Measurements from ENCODE around the gene NFIX.

NFIX gene

DNA sequence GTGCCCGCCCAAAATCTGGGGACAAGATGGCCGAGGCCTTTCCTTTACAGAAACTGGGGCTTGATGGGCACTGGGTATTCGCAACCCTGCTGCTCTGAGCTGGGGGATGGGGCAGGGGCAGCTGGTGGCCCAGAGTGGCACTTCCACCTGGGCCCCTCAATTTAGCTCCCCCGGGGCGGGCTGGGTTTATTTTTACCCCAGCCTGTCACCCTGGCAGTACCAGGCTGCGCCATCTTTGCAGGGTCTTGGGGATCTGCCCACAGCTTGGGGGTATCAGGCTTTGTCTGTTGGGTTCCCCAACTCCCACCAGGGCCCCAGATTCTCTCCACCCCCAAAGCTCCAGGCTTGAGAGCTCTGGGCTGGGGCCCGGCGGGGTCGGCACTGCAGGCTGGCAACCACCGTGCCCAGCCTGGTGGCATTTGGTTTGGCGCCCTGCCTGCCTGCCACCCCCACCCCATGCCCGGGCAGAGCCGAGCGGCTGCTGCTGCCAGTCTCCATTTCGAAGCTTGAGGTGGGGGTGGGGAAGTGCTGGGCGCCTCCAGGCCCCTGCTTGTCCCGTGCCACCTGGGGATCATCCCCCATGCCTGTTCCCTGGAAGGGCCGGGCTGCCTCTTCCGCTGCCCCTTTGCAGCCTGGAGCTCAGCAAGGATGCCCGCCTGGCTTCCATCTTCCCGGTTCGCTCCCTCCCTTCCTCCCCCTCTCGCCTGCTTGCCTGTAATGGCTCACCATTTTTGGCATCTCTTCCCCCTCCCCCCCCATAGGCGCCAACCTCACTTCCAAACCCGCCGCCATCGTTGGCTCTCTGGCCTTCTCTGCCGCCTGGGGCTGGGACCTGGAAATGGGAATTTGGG is 11.4 kb downstream of the NFIX start:
- TF ChIP-seq GATA2 (IDR thresholded peaks at IDR 0.05; ENCODE audit: low read depth, low read length) (no peak), GATA3 (IDR thresholded peaks at IDR 0.05; ENCODE audit: low read depth, low read length) (no peak)

DNA sequence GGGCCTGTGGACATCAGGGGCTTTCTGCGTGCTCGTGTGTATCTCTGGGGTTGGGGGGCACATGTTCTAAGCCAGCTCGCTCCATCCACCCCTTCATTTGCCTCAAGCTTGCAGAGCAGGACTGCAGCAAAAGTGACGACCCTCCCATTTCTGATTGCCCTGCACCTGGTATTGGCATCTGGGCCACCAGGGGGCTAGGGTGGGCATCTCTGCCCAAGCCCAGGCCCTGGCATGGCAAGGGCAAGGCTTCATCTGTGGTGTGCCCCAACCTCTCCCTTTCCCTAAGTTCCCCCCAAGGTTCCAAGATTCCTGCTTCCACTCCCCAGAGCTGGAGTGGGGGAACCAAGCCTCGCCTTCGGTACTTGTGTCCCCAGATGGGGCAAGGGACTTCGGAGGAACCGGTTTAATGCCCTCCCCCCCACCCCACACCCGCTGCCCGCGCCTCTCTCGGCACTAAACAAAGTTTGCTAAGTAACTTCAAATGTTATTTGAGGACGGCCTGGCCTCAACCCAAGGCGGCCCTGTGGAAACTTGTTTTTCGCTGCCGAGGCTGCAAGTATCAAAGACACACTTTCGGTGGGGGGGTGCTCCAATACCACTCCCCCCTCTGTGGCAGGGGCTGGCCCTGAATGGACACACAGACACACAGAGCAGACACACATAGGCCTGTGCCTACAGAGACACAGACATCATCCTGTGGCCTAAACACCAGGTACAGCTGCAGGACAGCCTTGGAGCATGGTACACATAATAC is 12.2 kb downstream of the NFIX start:
- no peak for TF ChIP-seq GATA2 (IDR thresholded peaks at IDR 0.05; ENCODE audit: low read depth, low read length)
- TF ChIP-seq GATA3 (IDR thresholded peaks at IDR 0.05; ENCODE audit: low read depth, low read length) = no peak

DNA sequence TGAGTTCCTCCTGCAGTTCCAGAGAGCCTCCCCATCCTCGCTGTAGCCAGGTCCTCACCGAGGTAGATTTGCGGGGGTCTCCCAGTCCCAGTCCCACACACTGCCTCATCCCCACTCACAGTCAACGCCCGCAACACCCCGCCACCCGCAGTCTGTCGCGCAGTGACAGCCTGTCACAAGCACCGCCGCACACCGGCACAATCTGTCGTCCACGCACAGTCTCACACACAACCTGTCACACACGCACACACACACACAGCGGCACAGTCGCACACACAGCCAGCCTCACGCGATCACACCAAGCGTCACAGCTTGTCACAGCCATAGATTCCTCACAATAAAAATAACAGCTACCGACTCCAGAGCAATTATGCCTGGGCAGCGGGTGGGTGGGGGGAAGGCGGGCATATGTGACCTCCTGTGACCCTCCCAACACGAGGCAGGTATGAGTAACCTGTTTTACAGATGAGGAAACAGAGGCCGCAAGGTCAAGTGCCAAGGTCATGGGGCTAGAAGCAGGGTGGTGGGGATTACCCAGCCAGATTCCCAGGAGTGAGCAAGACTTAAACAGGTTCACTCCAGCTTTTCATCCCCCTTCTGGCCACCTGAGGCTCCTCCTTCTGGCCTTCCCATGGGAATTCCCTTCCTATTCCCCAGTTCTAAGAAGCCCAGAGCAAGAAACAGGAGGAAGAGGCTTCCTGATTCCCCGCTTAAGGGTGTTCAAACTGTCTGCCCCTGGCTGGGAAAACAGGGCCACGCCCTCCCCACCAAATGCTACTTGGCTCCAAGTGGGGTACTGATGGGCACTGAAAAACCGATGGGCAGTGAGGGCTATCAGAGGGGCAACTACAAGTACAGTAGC is 13.9 kb downstream of the NFIX start:
- TF ChIP-seq GATA3 (IDR thresholded peaks at IDR 0.05; ENCODE audit: low read depth, low read length) (no peak), GATA2 (IDR thresholded peaks at IDR 0.05; ENCODE audit: low read depth, low read length) (no peak)

DNA sequence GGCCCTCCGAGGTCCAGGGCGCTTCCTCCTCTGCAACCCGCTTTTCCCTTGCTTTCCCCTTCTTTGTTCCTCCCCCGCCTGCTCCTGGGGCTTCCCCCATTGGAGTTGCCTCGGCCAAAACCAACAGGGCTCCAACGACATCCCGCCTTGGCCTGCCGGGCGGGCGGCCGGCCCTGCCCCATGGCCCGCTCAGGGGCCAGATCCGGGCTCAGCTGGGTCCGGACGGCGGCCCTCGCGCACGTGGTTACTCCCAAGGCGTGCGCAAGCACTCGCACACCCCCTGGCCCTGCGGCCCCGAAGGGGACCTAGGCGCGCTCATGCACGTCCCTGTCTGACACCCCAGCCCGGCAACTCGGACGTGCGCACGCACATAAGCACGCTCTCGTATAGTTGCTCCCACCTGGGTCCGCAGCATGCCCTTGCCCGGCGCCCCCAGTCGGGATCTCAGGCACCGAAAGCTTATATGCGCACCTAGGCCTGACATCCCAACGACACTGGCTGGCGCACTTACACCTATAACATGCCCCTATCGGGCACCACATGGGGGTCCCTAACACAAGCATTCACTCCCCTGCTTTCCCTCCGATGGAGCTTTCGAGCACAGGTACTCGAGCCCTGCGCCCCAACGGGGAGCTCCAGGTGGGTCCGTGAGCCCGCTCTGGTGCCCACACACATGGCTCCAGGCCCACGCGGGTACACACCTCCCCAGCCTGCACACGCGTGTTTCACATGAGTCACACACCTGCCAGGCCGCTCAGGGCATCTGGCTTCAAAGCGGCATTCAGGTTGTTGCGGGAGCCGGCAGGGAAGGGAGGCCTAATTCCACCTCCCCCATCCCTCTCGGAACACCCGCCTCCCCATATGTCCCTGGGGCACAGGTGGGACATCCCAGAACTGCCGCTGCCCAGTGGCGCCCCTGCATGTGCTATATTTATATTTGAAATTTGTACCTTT is 15.0 kb downstream of the NFIX start:
- no peak for TF ChIP-seq GATA2 (IDR thresholded peaks at IDR 0.05; ENCODE audit: low read depth, low read length)
- no peak for TF ChIP-seq GATA3 (IDR thresholded peaks at IDR 0.05; ENCODE audit: low read depth, low read length)

DNA sequence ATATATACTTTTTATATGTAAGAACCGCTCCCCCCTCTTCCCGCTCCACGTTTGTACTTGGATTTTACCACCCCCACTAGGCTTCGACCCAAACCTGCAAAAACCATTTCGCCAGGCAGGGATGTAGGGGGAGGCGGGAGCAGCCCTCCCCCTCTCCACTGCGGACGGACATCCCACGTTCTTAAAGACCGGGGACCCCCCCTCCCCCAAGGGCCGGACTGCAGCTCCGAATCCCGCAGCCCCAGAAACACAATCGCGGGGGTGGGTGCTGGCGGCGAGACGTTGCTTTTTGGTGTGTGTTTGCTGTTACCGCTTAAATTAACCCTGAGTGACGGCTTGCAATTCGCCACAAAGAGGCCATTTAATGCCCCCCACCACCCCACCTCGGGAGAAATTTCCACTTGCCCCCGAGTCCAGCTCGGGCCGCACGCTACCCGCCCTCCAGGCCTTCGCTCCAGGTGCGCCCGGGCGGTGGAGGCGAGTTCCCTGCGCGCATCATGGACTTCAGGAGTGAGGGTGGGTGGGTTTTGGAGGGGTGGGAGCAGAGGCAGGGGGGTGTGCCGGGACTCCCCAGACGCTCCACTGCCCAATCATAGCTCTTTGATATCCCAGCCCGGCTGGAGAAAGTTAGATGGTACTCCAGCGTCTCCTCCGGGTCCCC is 15.8 kb downstream of the NFIX start:
- TF ChIP-seq GATA2 (IDR thresholded peaks at IDR 0.05; ENCODE audit: low read depth, low read length) (no peak), GATA3 (IDR thresholded peaks at IDR 0.05; ENCODE audit: low read depth, low read length) (no peak)

DNA sequence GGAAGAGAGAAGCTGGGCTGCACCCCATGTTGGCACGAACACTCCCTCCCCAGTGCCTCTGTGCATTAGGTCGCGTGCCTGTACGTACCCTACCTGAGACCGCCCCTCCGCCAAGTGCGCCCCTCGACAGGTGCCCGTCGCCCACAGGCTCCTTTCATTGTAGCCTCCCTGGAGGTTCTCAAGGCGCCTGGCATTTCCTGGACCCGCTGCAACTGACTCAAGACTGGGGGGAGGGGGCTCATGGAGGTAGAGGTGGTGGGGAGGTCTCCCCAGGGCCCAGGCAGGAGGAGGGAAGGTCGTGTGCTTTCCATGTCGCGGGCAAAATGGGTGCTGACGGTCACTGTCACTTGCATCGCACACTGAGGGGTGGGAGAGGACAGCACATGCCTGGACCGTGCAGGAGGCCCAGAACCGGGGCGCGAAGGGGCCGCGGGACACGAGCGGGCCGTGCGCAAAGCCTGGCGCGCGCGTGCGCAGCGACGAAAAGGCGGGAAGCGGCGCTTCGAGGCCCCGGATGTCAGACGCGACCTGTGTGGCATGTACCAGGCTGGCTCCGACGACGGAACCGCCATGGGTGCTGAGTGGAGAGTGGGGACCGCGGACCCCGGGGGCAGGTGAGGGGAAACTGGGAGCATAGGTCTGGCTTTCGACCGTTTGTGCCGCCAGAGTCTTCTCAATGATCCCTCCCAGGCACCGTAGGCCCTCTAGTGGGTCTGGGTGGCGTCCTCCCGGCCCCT is 16.5 kb downstream of the NFIX start:
- no peak for TF ChIP-seq GATA2 (IDR thresholded peaks at IDR 0.05; ENCODE audit: low read depth, low read length)
- TF ChIP-seq GATA3 (IDR thresholded peaks at IDR 0.05; ENCODE audit: low read depth, low read length) = no peak

DNA sequence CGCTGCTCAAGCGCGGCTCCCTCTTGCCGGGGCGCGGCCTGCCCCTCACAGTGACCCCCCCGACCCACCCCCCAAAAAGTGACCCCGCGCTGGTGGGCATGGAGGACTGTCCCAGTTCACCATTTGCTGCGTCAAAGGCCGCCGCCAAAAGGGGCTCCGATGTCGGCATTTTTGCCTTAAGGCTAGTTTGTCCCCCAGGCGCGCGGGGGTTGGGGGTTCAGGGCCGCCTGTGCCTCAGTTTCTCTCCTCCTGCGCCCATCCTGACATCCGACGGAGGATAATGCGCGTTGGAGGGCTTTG is 17.1 kb downstream of the NFIX start:
- TF ChIP-seq GATA2 (IDR thresholded peaks at IDR 0.05; ENCODE audit: low read depth, low read length) (no peak), GATA3 (IDR thresholded peaks at IDR 0.05; ENCODE audit: low read depth, low read length) (no peak)

DNA sequence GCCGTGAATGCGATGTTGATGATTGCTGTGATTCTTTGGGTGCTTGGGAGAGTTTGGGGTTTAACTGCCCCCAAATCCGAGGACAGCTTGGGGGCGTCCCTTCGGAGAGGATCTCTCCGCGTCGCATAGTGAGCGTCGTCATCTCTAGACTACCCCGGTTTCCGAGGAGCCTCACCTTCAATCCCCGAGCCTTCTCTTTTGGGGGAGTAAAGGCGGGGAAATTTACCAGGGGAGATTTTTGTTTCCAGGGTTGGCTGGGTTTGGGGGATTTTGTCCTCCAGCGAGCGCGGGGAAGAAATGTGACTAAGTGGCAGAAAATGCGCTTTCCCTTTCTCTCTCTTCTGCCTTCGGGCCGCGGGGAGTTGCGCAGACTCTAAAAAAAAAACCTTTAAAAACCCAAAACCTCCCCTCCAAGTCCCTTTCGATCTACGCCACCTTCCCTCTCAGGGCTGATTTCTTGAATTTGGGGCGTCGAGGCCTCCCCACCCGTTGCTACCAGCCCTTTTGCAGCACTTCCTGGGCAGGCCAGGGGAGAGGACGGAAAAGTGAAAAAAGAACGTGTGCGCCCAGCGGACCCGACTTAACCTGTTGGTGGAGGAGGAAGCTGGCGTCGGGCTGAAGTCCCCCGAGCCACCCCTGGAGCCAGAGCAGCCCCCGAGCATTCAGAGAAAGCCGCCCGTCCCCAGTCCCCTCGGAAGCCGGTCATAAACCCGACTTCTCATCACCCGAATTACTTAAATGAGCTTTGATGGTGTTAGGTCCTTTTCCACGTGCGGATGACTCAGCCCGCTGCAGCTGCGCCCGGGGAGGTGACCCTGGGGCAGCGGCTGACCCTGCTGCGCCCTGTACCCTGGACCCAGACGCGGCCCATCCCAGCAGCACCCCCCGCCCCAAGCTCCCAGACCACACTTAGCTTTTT is 17.7 kb downstream of the NFIX start:
- TF ChIP-seq GATA3 (IDR thresholded peaks at IDR 0.05; ENCODE audit: low read depth, low read length) = no peak
- TF ChIP-seq GATA2 (IDR thresholded peaks at IDR 0.05; ENCODE audit: low read depth, low read length) = no peak

DNA sequence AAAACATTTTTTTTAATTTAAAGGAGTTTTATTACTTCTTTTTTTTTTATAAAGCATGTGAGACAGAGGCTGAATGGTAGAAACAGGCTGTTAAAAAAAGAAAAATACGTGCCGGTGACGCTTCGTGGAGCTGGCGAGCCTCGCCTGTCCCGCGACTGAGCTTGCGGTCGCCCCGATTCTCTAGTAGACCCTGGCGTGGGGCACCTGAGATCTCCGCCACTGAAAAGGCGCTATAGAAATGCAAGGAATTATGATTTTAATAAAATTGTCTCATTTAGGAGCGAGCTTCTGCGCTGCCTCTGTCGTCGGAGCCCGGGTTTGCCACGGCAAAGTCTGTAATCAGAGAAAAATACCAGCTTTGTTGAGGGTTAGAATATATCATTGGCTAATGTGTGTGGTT is 18.4 kb downstream of the NFIX start:
- TF ChIP-seq GATA2 (IDR thresholded peaks at IDR 0.05; ENCODE audit: low read depth, low read length) = no peak
- TF ChIP-seq GATA3 (IDR thresholded peaks at IDR 0.05; ENCODE audit: low read depth, low read length) = no peak

DNA sequence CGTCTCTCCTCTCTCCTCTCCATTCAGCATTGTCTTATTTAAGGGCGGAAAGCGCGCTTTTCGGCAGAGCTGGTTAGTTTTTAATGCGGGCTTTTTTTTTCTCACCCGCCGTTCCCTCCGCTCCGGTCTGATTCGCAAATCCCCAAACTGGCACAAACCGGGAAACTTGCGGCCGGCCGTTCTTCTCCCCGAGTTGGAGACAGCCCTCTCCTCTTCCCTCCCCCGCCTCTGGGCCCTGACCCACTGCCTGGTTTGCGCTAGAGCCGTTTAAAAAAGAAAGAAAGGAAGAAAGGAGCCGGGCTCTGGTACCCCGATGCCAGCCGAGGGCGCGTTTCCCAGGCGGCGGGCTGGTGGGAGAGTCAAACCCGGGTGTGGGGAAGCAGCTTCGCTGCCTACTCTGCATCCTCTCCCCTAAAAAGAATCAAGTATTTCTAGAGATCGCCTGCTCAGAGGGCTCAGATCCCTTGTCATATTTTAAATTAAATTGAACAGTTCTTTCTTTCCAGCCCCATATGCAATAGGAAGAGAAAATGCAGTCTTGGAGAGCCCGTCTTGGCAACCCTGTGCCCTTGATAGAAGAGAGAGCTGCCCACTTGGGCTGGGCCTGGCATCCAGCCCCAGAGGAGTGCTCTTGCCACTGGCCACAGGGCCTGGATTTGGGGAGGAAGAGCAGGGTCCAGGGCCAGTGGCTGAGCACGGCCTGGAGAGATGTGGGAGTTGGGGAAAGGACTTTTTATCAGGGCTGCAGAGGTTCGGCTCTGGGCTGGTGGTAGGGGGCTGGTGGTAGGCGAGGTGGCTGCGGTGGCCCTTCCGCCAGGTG is 19.0 kb downstream of the NFIX start:
- TF ChIP-seq GATA3 (IDR thresholded peaks at IDR 0.05; ENCODE audit: low read depth, low read length) = no peak
- no peak for TF ChIP-seq GATA2 (IDR thresholded peaks at IDR 0.05; ENCODE audit: low read depth, low read length)

DNA sequence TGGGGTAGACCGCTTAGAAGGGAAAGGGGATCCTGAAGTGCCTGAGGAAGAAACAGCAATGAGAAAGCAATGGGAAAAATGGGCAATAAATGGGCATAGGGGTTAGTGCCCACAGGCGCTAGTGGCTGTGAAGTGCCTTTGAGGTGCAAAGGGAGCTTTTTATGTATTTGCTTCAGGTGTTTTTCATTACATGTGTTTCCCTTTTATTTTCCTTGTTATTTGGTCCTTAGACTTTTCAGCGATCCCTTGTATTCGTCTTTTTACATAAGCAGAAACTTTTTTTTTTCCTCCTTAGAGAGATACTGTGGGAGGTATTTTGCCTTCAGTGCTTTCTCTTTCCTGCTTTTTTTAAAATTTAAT is 19.6 kb downstream of the NFIX start:
- TF ChIP-seq GATA2 (IDR thresholded peaks at IDR 0.05; ENCODE audit: low read depth, low read length) (no peak), GATA3 (IDR thresholded peaks at IDR 0.05; ENCODE audit: low read depth, low read length) (no peak)
